ENCODE measurements around the gene PATJ. TPM values are rescaled to one million over a fixed set of nuclear protein-coding genes. Genes with fewer than 3 reads are reported as not detected.
"Not testable (repeated sequence)": the region's sequence is repeated elsewhere in the genome, so short reads cannot be mapped to it uniquely, and the experiment has no call there.

The PATJ gene
- total RNA-seq, 2 donors from 2014 or later = 37.9 to 72.1 TPM

DNA sequence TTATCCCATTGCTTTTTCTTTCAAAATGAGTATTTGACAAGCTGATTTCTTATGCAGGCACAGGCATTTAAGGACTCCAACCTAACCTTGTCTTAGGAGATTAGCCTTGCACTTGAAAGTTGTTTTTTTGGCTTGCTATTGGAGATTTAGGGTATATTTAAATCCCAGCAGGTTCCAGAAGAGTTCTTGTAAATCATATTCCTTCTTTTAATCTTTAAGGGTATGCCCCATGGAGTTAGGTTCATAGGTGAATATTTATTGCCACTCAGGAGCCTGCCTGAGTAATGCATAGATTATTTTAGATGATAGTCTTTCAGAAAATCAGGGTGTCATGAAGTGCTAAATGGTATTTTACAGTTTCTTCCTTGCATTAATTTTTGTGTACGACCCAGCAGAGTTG lies 146.5 kb downstream of the PATJ start:
- TF ChIP-seq, protein P1, sequence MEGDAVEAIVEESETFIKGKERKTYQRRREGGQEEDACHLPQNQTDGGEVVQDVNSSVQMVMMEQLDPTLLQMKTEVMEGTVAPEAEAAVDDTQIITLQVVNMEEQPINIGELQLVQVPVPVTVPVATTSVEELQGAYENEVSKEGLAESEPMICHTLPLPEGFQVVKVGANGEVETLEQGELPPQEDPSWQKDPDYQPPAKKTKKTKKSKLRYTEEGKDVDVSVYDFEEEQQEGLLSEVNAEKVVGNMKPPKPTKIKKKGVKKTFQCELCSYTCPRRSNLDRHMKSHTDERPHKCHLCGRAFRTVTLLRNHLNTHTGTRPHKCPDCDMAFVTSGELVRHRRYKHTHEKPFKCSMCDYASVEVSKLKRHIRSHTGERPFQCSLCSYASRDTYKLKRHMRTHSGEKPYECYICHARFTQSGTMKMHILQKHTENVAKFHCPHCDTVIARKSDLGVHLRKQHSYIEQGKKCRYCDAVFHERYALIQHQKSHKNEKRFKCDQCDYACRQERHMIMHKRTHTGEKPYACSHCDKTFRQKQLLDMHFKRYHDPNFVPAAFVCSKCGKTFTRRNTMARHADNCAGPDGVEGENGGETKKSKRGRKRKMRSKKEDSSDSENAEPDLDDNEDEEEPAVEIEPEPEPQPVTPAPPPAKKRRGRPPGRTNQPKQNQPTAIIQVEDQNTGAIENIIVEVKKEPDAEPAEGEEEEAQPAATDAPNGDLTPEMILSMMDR (IDR thresholded peaks at IDR 0.05) = no peak
- H3K36me3 ChIP-seq = no peaks in the 10 kb centered on the region
- peak overlapping the region in 1 of 2 donors; percentile 78 for H3K27ac ChIP-seq
- peaks cover 0 to 14% of the 10 kb centered on the region in 2 donors for H3K4me1 ChIP-seq
- H3K27me3 ChIP-seq = no peaks in the 10 kb centered on the region
- no peak for DNase-seq (ENCODE audit: low spot score)
- H3K9me3 ChIP-seq = no peaks in the 10 kb centered on the region
- H3K4me3 ChIP-seq = no peak overlapping the region

DNA sequence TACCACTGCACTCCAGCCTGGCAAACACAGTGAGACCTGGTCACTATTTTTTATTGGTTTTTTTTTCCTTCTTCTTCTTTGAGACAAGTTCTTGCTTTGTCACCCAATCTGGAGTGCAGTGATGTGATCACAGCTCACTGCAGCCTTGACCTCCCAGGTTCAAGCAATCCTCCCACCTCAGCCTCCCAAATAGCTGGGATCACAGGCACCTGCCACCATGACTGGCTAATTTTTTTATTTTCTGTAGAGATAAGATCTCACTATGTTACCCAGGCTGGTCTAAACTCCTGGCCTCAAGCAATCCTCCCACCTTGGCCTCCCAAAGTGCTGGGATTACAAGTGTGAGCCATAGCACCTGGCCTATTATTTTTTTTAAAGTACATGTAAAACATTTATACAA lies 148.2 kb downstream of the PATJ start:
- H3K27me3 ChIP-seq; H3K36me3 ChIP-seq; H3K4me3 ChIP-seq; DNase-seq (ENCODE audit: low spot score); H3K9me3 ChIP-seq: not testable (repeated sequence)
- peak overlapping the region in 1 of 2 donors; percentile 16 for H3K27ac ChIP-seq
- peaks cover 0 to 14% of the 10 kb centered on the region in 2 donors for H3K4me1 ChIP-seq

DNA sequence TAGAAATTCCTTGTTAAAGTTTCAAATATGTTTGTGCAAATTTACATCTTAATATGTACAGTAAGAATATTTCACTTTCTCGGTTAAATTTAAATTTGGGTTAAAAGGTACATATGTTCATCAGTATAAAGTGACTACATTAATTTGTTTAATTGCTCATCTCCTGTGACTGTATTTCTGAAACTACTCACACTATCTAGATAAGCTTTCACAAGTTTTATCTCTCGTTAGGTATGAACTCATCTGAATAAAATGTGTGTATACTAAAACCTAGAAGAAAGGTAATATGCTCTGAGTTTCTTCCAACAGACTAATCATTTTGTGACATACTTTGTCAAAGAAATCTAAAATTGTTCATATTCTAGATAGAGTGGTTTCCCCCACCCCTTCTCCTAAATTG lies 150.7 kb downstream of the PATJ start:
- Histone ChIP-seq H3K36me3 (no peaks in the 10 kb centered on the region), H3K27ac (no peak overlapping the region), H3K4me1 (peaks cover 0 to 10% of the 10 kb centered on the region in 2 donors), H3K4me3 (no peak overlapping the region), H3K9me3 (no peaks in the 10 kb centered on the region), H3K27me3 (no peaks in the 10 kb centered on the region)
- DNase-seq (ENCODE audit: low spot score) = no peak
- TF ChIP-seq, protein P1 (IDR thresholded peaks at IDR 0.05) = no peak

DNA sequence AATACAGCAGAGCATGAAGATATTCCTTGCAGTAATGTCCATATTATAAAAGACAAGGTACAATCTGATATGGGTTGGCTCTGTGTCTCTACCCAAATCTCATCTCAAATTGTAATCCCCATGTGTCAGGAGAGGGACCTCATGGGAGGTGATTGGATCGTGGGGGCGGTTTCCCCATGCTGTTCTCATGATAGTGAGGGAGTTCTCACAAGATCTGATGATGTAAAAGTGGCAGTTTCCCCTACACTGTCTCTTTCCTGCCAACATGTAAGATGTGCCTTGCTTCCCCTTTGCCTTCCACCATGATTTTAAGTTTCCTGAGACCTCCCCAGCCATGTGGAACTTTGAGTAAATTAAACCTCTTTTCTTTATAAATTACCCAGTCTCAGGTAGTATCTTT lies 152.0 kb downstream of the PATJ start:
- H3K4me3 ChIP-seq; H3K9me3 ChIP-seq; H3K36me3 ChIP-seq; DNase-seq (ENCODE audit: low spot score); H3K27ac ChIP-seq; H3K27me3 ChIP-seq; H3K4me1 ChIP-seq: not testable (repeated sequence)

- Histone ChIP-seq H3K27me3 (no peaks in the 10 kb centered on the region), H3K36me3 (no peaks in the 10 kb centered on the region), H3K27ac (no peak overlapping the region), H3K4me1 (no peaks in the 10 kb centered on the region), H3K9me3 (no peaks in the 10 kb centered on the region), H3K4me3 (no peak overlapping the region)
- DNase-seq (ENCODE audit: low spot score) = no peak
- TF ChIP-seq, protein P1 (IDR thresholded peaks at IDR 0.05) = no peak
These were observed 152.9 kb downstream of the PATJ start for GRCh38 chr1:61895175-61895574.

GRCh38 chr1:61898658-61899057 lies 156.4 kb downstream of the PATJ start:
- no peak for DNase-seq (ENCODE audit: low spot score)
- Histone ChIP-seq H3K36me3 (no peaks in the 10 kb centered on the region), H3K4me1 (no peaks in the 10 kb centered on the region), H3K9me3 (no peaks in the 10 kb centered on the region), H3K27me3 (no peaks in the 10 kb centered on the region), H3K4me3 (no peak overlapping the region), H3K27ac (no peak overlapping the region)
- TF ChIP-seq, protein P1 (IDR thresholded peaks at IDR 0.05) = no peak

- Histone ChIP-seq H3K4me1 (no peaks in the 10 kb centered on the region), H3K9me3 (no peaks in the 10 kb centered on the region), H3K4me3 (no peak overlapping the region), H3K27me3 (no peaks in the 10 kb centered on the region), H3K27ac (no peak overlapping the region), H3K36me3 (no peaks in the 10 kb centered on the region)
- DNase-seq (ENCODE audit: low spot score) = no peak
- TF ChIP-seq, protein P1 (IDR thresholded peaks at IDR 0.05) = no peak
These were observed 162.1 kb downstream of the PATJ start for GRCh38 chr1:61904354-61904753.
